Activated CD4-positive, alpha-beta T cell treated with anti-CD3 and anti-CD28 coated beads, Interleukin-10, Interleukin-2, amounts not matched to agents 100 ng/mL and 50 ng/mL, durations not matched to agents 16 hours and 8 hours (primary cell): ENCODE measurements around the gene UAP1L1.

Experiments
- DNase-seq: peaks from one replicate; pipeline ENCODE4 v3.0.0-alpha.2; 2020

UAP1L1 gene

DNA sequence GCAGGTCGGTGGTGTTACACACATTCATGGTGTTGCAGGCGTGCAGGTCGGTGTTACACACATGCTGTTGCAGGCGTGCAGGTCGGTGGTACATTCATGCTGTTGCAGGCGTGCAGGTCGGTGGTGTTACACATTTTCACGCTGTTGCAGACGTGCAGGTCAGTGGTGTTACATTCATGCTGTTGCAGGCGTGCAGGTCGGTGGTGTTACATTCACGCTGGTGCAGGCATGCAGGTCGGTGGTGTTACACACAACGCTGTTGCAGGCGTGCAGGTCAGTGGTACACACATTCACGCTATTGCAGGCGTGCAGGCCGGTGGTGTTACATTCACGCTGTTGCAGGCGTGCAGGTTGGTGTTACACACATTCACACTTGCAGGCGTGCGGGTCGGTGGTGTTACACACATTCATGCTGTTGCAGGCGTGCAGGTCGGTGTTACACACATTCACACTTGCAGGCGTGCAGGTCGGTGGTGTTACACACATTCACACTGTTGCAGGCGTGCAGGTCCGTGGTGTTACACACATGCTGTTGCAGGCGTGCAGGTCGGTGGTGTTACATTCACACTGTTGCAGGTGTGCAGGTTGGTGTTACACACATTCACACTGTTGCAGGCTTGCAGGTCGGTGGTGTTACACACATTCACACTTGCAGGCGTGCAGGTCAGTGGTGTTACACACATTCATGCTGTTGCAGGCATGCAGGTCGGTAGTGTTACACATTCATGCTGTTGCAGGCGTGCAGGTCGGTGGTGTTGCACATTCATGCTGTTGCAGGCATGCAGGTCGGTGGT, 26.1 kb downstream of the UAP1L1 start:
- DNase-seq, result no peak

DNA sequence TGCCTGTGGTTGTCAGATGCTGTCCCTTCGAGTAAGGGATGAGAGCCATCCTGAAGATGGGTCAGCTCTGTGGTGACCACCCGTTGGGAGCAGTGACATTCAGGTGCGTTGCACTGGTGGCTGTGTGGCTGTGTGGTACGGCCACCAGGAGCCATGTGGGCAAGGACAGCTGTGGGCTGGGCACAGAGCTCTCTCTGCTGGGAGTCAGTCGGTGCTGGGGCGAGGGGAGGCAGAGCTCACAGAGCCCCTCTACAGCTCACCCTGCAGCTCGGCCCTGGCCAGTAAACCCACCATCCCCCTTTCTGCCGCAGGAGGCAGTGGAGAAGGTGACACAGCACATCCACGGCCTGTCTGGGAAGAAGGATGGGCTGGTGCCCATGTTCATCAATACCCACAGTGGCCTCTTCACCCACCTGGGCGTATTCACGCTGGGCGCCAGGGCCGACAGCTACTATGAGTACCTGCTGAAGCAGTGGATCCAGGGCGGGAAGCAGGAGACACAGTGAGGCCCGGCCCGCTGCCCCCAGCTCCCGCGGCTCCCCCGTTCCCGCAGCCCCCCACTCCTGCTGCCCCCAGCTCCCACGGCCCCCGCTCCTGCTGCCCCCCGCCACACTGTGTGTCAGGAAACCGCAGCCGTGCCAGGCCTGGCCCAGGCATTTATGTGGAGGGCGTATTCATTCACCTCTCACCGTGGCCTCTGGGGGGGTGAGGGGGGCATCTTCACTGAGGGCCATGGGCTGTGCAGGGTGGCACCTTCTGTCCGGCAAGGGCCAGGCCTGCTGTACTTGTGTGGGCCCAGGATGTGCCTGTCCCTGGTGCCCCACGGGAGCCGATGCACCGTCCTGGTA, 28.7 kb downstream of the UAP1L1 start:
- DNase-seq, result no peak

DNA sequence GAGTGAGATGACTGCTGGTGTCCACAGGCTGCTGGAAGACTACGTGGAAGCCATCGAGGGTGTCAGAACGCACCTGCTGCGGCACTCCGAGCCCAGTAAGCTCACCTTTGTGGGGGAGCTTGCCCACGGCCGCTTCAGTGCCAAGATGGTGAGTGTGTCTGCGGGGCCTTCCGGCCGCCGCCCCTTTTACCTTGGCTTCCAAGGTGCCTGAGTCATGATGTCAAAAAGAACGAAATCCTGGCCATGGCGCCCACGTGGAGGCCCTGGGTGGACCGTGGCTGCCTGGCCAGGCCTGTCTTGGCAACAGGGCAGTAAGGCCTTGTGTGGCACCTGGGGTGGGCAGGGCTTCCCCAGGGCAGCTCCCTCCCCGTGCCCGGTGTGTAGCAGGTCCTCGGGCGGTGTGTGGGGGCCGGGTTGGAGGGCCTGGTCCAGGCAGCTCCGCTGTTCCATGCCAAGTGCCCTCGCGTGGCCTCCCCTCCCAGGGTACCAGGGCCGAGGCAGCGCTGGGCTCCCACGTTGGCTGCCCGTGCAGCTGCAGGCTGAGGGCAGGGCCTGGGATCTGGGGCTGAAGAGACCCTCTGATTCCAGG, 29.4 kb downstream of the UAP1L1 start:
- no peak for DNase-seq

DNA sequence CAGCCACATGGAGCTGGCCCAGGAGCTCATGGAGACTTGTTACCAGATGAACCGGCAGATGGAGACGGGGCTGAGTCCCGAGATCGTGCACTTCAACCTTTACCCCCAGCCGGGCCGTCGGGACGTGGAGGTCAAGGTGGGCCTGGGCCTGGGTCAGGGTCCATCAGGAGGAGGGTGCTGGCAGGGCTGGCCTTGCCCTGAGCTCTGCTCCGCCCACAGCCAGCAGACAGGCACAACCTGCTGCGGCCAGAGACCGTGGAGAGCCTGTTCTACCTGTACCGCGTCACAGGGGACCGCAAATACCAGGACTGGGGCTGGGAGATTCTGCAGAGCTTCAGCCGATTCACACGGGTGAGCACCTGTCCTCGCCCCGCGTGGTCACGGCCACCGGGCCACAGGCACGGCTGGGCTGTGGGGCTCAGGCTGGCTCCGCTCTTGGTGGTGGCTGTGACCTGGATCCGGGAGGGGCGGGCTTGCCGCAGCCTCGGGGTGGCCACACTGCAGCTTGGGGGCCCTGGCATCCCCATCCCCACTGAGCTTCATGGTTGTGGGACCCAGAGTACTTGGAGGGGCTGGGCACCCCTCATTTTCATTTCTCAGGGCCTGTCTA, 30.1 kb downstream of the UAP1L1 start:
- DNase-seq, result no peak

DNA sequence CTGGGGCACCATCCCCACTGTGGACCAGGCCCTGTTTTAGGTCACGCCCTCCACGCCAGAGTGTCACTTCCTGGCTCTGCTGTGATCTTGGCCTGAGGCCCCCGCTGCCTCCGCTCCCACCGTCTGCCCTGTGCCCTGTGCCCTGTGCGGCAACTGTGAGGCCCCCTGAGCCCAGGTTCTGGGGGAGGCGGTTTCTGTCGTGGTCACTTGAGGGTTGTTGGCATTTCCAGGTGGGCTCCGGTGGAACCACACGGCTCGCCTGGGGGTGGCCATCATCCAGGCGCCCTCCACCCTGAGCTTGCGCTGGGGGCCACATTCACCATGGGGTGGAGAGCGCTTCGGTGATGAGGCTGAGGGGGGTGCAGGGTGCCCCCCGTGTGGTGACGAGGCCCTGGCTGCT, 30.7 kb downstream of the UAP1L1 start:
- DNase-seq, result no peak

DNA sequence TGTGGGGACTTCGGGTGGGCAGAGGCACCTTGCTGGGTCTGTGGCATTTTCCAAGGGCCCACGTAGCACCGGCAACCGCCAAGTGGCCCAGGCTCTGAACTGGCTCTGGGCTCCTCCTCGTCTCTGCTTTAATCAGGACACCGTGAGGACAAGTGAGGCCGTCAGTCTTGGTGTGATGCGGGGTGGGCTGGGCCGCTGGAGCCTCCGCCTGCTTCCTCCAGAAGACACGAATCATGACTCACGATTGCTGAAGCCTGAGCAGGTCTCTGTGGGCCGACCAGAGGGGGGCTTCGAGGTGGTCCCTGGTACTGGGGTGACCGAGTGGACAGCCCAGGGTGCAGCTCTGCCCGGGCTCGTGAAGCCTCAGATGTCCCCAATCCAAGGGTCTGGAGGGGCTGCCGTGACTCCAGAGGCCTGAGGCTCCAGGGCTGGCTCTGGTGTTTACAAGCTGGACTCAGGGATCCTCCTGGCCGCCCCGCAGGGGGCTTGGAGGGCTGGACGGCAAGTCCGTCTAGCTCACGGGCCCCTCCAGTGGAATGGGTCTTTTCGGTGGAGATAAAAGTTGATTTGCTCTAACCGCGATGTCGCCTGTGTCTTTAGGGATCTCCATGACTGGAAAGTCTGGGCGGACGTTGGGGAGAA, 31.4 kb downstream of the UAP1L1 start:
- no peak for DNase-seq

DNA sequence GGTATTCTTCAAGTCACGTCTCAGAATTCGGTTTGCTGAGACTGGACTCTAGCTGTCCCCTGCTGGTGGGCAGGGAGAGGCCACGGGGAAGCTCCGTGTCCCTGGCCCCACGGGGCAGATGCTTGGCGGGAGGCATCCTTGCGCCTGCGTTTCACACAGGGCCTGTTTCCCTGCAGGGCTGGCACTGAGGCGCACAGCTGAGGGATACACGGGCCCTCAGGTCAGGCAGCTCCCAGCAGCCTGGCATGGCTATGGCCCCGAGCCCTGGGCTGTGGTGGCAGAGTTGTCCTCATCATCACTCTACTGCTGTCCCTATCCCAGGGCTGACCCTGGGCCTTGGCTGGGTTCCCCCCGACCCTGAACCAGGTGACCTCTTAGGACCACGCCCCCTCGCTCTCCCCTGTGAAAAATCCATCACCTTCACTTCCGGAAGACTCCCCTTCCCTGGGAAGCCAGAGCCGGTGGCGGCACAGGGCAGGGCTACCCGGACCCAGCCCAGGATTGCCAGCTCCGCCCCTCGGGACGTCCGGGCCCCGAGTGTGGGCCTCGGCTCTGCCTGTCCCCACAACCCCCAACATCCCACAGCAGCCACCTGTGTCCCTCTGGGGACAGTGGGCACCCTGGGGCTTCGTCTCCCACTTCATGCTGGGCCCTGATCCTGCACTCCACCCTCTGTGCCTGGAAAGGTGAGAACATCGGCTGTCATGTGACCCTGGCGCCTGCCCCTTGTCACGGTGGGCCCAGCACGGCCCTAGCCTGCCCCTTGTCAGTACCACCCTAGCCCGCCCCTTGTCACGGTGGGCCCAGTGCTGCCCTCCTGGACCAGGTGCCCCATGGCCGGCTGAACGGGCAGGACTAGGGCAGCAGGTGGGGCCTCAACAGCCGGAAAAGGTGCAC, 32.2 kb downstream of the UAP1L1 start:
- no peak for DNase-seq

DNA sequence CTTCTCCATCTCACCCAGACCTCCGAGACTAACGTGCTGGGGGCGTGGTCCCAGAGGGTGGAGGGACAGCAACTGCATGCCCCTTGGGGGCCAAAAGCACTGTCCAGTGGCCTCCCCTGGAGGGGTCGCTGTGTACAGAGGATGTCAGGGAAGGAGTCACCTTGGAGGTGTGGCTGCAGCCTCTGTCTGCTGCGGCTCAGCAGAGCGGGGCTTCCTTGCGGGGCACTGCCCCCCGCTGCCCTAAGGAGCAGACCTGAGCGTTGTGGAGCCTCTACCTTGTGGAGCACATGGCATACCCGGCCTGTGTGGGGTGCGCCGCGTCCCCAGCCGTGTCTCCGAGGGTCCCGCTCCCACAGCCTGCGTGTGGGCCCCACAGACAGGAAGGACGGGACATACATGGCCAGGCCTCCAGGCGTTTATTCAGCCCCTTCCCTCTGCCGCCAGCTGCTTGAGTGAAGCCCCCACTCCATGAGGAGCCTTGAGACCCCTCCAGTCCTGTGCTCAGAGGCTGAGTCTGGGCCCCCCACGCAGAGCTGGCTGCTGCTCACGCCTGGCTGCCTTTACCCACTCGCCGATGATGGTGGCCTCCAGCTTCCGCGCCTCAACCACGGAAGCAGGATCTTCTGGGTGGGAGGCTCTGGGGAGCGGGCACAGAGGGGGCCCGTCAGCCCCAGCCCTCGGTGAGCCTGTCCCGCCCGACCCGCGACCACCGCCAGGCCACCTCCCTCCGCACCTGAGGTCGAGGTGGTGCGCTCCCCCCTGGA, 33.0 kb downstream of the UAP1L1 start:
- DNase-seq, result no peak

DNA sequence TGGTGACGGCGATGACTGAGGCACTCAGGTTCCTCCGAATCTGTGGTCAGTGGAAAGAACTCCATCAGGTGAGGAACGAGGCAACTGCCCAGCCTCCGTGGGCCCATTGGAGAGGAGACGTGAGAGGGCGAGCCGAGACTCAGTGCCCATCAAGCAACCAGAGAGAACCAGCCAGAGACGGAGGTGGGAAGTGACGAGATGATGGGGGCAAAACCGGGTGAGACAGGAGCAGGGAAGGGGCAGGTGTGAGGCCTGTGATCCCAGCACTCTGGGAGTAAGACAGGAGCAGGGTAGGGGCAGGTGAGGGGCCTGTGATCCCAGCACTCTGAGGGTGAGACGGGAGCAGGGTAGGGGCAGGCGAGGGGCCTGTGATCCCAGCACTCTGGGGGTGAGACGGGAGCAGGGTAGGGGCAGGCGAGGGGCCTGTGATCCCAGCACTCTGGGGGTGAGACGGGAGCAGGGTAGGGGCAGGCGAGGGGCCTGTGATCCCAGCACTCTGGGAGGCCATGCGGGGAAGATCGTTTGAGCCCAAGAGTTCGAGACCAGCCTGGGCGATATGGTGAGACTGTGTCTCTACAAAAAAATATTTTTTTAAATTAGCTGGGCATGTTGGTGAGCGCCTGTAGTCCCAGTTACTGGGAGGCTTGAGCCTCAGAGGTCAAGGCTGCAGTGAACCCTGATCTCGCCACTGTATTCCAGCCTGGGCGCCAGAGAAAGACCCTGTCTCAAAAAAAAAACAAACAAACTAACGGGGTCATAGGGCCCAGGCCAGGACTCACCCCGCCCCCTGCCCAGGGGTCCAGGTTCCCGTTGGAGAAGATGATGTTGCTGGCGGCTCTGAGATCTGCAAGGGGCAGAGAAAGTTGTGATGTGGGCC, 33.8 kb downstream of the UAP1L1 start:
- DNase-seq, result no peak

DNA sequence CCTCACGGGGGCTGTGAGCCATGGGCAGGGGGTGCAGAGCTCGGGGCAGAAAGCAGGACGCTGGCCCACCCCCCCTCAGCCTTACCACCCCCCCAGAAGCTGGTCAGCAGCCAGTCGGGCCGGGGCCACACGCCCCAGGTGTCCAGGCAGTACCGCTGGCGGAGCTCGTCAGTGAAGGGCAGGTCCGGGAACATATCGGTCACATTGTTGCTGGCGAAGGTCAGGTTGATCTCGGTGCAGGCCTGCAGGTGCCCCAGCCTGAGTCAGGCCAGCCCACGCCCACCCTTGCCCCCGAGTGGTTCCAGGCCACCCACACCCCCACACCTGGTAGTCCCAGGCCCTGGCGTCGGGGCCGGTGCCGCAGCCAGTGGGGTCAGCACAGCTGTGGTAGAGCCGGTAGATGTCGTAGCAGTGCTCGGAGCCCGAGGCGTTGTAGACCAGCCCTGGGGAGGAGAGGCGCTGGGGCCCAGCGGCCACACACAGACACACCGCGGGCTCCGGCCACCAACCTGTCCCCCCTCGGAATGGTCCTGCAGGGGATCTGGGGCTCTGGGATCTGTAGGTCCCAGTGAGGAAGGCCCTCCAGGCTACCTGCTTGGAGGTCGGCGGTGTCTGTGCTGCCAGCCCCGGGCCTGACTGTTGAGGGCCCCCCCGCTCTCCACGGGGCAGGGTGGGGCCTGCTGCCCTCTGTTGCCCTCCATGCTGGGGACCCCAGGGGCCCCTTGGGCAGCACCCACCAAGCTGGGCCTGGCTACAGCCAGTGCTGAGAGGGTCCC, 34.7 kb downstream of the UAP1L1 start:
- no peak for DNase-seq

DNA sequence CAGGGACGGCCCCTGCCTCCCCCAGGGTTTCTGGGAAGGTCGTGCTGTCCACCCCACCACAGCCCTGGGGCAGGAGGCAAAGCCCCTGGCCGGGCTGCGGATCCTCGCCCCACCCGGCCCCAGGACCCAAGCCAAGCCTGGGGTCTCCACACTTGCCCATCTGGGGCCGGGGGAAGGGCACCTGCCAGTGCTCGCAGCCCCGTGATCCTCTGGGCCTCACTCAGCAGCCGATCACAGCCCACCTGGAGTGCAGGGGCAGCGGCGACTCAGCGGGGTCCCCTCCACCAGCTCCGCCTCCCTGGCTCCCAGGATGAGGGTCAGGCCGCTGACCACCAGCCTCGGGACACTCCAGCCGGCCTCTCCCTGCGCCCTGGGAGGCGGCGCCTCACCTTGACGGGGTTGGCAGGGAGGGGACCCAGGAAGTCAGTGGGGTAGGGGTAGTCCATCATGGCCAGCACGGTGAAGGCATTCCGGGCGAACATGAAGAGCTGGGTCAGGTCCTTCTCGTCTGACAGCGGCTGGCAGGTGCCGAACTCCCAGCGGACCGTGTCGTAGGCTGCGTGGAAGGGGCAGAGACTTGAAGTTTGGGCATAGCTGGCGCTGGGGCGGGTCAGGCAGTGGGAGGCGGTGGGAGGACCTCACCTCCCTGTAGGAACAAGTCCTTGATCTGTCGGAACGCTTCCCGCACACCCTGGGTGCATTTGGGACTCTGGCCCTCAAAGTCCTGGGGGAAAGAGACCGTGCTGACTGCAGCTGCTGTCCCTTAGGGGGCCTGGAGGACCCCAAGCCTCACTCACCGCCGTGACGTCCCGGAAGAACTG, 35.5 kb downstream of the UAP1L1 start:
- DNase-seq, result no peak

DNA sequence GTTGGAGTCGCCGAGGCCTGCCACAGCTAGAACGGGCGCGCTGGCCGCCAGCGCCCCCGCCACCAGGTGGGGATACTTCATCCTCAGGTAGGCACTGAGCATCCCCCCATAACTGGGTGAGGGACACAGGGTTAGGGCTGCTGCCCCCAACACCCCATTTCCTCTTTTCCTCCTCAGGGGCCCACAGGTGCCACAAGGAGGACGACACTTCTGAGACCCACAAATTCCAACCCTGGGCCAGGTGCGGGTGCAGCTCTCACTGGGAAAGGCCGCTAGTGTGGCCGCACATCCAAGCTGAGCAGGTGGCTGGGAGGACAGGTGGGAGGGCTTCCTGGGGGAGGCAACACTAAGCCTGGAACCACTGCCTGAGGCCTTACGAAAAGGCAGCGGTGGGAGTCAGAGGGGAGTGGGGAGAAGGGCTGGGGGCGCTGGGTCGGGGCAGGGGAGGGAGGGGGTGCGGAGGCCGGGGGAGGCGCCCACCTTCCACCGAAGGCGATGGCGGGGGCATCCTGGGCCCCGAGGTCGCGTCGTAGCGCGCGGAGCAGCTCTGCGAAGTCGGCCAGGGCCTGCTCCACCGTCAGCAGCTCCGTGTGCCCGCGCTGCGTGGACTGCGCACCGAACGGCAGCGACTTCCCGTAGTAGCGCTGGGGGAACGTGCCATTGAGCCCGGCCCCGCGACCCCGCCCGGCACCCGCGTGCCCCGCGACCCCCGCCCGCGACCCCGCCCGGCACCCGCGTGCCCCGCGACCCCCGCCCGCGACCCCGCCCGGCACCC, 36.3 kb downstream of the UAP1L1 start:
- DNase-seq, result peak; percentile 37

DNA sequence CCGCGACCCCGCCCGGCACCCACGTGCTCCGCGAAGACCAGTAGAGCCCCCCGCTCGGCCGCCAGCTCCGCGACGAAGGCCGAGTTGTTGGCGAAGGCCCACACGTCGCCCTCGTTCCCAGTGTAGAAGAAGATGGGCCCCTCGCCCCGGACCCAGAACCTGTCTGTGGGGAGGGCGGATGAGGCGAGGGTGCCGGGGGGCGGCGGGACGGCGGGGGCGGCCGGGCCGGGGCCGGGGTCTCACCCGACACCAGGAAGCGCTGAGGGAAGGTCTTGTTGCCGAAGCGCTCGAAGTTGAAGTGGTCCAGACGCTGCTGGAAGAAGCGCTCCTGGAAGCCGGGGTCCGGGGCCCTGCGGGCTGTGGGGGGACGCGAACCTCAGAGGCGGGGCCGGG, 36.9 kb downstream of the UAP1L1 start:
- no peak for DNase-seq

DNA sequence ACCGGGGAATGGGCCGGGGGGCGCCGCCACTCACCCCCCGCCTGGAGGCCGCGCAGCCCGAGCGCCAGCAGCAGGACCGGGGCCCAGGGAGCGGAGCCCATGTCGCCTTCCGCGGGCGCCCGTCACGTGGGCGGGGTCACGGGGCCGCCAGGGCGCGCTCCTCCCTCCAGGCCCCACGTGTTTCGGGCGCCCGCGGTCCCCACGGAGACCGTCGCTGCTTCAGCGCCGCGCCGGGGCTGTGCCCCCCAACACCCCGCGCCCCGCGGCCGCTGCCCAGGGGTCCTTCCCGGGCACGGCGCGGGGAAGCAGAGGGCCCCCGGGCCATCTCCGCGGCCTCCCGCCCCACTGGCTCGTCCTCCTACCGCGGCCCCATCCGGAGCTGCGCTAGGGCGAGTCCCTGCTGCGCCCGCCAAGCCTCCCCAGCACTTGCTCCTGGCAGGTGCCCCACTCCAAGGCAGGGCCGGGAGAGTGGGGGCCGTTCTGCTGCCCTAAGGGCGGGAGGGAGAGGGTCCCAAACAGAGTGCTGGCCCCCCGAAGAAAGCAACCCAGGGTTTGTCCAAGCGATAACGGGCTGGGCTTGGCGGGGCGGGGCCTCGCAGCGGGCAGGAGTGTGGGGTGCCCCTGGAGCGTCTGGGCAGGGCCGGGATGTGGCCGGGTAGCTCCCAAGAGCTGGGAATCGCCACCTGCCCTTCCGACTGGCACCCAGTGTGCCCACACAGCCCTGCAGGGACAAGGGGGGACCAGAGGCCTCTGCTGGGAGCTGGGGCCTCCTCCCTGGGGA, 37.5 kb downstream of the UAP1L1 start, which contains the start of gene DPP7:
Gene DPP7, minus strand, starts transcription at position 121 of the 781 bp plus-strand sequence. Its CDS starts 20 bp downstream, at position 101.
- DNase-seq, result peak; percentile 85

DNA sequence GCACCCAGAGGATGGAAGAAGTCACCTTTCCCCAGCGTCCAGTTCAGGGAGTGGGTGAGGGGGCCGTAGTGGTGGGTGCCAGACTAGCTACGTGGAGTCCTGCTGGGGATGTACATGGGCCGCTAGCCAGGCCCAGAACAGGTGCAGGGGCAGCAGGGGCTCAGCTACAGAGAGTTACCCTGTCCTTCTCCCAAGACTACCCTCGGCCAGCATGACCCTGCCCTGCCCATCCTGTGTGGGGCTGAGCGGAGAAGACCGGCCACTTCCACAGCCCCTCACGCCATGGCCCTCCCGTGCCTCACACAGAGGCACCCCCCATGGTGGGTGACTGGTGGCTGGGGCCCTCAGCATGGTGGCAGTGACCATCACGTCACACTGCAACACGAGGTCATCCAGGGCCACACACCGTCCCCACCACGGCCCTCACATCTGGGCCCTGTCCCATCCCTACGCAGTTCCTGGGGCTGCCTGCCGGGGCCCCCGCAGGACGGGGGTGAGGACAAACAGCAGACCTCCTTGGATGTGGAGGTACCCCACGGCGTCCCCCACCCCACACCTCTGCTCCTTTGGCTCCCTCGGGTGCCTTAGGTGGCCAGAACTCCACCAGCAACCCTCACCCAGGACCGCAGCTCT, 38.2 kb downstream of the UAP1L1 start:
- no peak for DNase-seq

DNA sequence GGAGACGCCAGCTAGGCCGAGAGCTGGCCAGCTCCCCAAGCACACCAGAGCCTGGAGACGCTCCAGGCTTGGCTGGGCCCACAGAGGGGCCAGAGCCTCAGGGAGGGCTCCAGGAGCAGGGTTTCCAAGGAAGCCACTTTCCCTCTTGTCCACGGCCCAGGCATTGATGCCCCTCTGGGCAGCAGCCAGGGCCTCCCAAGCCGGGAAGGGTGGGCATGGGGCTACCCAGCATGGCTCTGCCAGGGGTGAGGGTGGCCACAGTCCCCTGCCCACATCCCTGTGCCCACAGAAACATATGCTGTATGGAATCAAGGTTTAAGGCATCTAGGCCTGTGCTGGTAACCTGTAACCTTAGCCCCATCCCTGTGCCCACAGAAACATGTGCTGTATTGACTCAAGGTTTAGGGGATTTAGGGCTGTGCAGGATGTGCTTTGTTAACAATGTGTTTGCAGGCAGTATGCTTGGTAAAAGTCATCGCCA, 38.8 kb downstream of the UAP1L1 start:
- no peak for DNase-seq
